HFFc6 (cell line): ENCODE results near the gene SPACA4. TPM values are rescaled to one million over a fixed set of nuclear protein-coding genes. Genes with fewer than 3 reads are reported as not detected.

Experiments
- DNase-seq: peaks from one replicate; pipeline ENCODE4 v3.0.0-alpha.2; 2018
- H3K27ac Mint-ChIP-seq: 2 replicates; pipeline ENCODE4 v1.8.0; 2020; ENCODE audit warnings: mild to moderate bottlenecking, mixed read lengths
- H3K27me3 Mint-ChIP-seq: 2 replicates; pipeline ENCODE4 v1.8.0; 2021; ENCODE audit warnings: mild to moderate bottlenecking, moderate library complexity, mixed read lengths; ENCODE audit not compliant: insufficient read depth
- H3K36me3 Mint-ChIP-seq: 2 replicates; pipeline ENCODE4 v1.8.0; 2021; ENCODE audit warnings: low read depth, mixed read lengths
- H3K4me1 Mint-ChIP-seq: 2 replicates; pipeline ENCODE4 v1.8.0; 2020; ENCODE audit warnings: low read depth, mixed read lengths
- H3K4me3 Mint-ChIP-seq: 2 replicates; pipeline ENCODE4 v1.8.0; 2020; ENCODE audit warnings: mild to moderate bottlenecking, moderate library complexity, mixed read lengths
- H3K9me3 Mint-ChIP-seq: 2 replicates; pipeline ENCODE4 v1.8.0; 2020; ENCODE audit warnings: mild to moderate bottlenecking, mixed read lengths
- CTCF ChIP-seq: fragments of 200-600 bp; sonication (generic); IDR thresholded peaks from 2 replicates; pipeline ENCODE4 v1.5.0; 2021; ENCODE audit warnings: antibody characterized with exemption, mild to moderate bottlenecking
- total RNA-seq, 6 experiments: library from RNA; stranded (reverse); fragmentation: NEBNext Ultra II Directional; extraction: Animal tissue kit (Norgen Biotek cat#: 25700); gene quantifications; 2 replicates in 1 of 6; 3 replicates in 5 of 6; pipeline ENCODE4 v1.2.3, GENCODE V29; 2021

SPACA4 gene
- total RNA-seq, 6 experiments from 2014 or later, result not detected

GRCh38 chr19:48591021-48591420, 15.5 kb upstream of the SPACA4 start:
- DNase-seq, result no peak
- Mint-ChIP-seq H3K4me3 (no peak overlapping the region), H3K9me3 (no peaks in the 10 kb centered on the region), H3K27me3 (peaks cover 6% of the 10 kb centered on the region), H3K4me1 (peaks cover 15% of the 10 kb centered on the region), H3K27ac (no peak overlapping the region), H3K36me3 (no peaks in the 10 kb centered on the region)
- no peak; the same call in none of the 2 replicates for TF ChIP-seq CTCF

DNA sequence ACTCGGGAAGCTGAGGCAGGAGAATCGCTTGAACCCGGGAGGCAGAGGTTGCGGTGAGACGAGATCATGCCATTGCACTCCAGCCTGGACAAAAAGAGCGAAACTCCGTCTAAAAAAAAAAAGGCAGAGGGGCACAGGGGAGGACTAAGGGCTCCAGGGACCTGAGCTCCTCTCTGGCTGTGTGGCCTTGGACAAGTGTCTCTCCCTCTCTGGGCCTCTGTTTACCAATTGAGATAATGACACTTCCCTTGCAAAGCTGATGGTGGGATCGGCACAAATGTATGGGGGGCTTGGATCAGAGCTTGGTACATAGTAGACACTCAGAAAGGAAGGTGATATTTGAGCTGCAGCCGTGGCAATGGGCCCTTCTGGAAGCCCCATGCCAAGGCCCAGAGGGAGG, 11.4 kb upstream of the SPACA4 start:
- no peak overlapping the region for H3K27ac Mint-ChIP-seq
- no peaks in the 10 kb centered on the region for H3K36me3 Mint-ChIP-seq
- H3K27me3 Mint-ChIP-seq, result peaks cover 2% of the 10 kb centered on the region
- no peak for TF ChIP-seq CTCF
- H3K4me1 Mint-ChIP-seq, result no peaks in the 10 kb centered on the region
- DNase-seq, result no peak
- no peak overlapping the region for H3K4me3 Mint-ChIP-seq
- H3K9me3 Mint-ChIP-seq, result no peaks in the 10 kb centered on the region

DNA sequence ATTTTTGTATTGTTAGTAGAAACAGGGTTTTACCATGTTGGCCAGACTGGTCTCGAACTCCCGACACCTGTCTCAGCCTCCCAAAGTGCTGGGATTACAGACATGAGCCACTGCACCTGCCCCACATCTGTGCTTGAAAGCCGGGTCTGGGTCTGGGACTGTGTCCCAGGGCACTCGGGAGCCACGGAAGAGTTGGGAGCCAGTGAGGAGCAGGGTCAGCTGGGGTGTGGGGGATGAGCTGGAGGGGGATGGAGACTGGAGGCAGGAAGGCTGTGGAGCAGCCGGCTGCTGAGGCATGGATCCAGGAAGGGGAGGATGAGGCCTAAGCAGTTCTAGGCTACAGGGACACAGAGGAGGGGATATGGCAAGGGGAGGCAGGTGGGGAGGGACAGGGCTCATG, 10.7 kb upstream of the SPACA4 start:
- H3K4me3 Mint-ChIP-seq, result no peak overlapping the region
- no peak overlapping the region for H3K27ac Mint-ChIP-seq
- TF ChIP-seq CTCF, result no peak
- no peaks in the 10 kb centered on the region for H3K36me3 Mint-ChIP-seq
- DNase-seq, result no peak
- H3K9me3 Mint-ChIP-seq, result no peaks in the 10 kb centered on the region
- H3K4me1 Mint-ChIP-seq, result no peaks in the 10 kb centered on the region
- peaks cover 2% of the 10 kb centered on the region for H3K27me3 Mint-ChIP-seq

- DNase-seq, result no peak
- peaks cover 2% of the 10 kb centered on the region for H3K27me3 Mint-ChIP-seq
- H3K27ac Mint-ChIP-seq, result no peak overlapping the region
Observed at GRCh38 chr19:48596237-48596636, 10.3 kb upstream of the SPACA4 start.

GRCh38 chr19:48596679-48597465, 9.7 kb upstream of the SPACA4 start:
- no peak overlapping the region for H3K27ac Mint-ChIP-seq
- no peaks in the 10 kb centered on the region for H3K36me3 Mint-ChIP-seq
- H3K4me3 Mint-ChIP-seq, result no peak overlapping the region
- no peaks in the 10 kb centered on the region for H3K9me3 Mint-ChIP-seq
- no peaks in the 10 kb centered on the region for H3K4me1 Mint-ChIP-seq
- no peak for TF ChIP-seq CTCF
- no peak for DNase-seq
- H3K27me3 Mint-ChIP-seq, result peaks cover 2% of the 10 kb centered on the region

More at GRCh38 chr19:48596237-48596636, 10.3 kb upstream of the SPACA4 start:
- Mint-ChIP-seq H3K4me3 (no peak overlapping the region), H3K9me3 (no peaks in the 10 kb centered on the region), H3K4me1 (no peaks in the 10 kb centered on the region), H3K36me3 (no peaks in the 10 kb centered on the region)
- no peak for TF ChIP-seq CTCF
